GM23338 (cell line): ENCODE measurements around the gene DOCK6. TPM values are rescaled to one million over a fixed set of nuclear protein-coding genes. Genes with fewer than 3 reads are reported as not detected.

Experiments used
- ATAC-seq: fragments of 200-7000 bp; cut with Tn5 transposase; 3 replicates; pipeline ENCODE4 v1.9.1; 2020
- DNase-seq: peaks from one replicate; pipeline ENCODE4 v3.0.0-alpha.2; 2015; ENCODE audit warnings: low spot score
- H2AFZ ChIP-seq: fragments of 200-600 bp; sonication (generic); 2 replicates; pipeline ENCODE4 v1.8.0; 2016; ENCODE audit warnings: antibody characterized with exemption, mild to moderate bottlenecking, moderate library complexity
- H3F3A ChIP-seq: fragments of 200-600 bp; sonication (generic); replicated peaks from 2 replicates; pipeline ENCODE4 v1.8.0; 2017; ENCODE audit warnings: antibody characterized with exemption, mixed run types, low read depth
- H3K27ac ChIP-seq: fragments of 200-600 bp; sonication (generic); 2 replicates; pipeline ENCODE4 v1.6.1; 2016; ENCODE audit warnings: low read depth
- H3K27me3 ChIP-seq: fragments of 200-600 bp; sonication (generic); 2 replicates; pipeline ENCODE4 v1.8.0; 2016; ENCODE audit warnings: mild to moderate bottlenecking, mixed run types, moderate library complexity; ENCODE audit not compliant: insufficient read depth
- H3K36me3 ChIP-seq: fragments of 200-600 bp; sonication (generic); 2 replicates; pipeline ENCODE4 v1.8.0; 2016; ENCODE audit warnings: mild to moderate bottlenecking; ENCODE audit not compliant: insufficient read depth
- H3K4me1 ChIP-seq: fragments of 200-600 bp; sonication (generic); 2 replicates; pipeline ENCODE4 v1.8.0; 2016; ENCODE audit warnings: mild to moderate bottlenecking, moderate library complexity; ENCODE audit not compliant: insufficient read depth
- H3K4me2 ChIP-seq: fragments of 200-600 bp; sonication (generic); 2 replicates; pipeline ENCODE4 v1.7.1; 2017; ENCODE audit warnings: mixed run types
- H3K4me3 ChIP-seq: fragments of 200-600 bp; sonication (generic); 2 replicates; pipeline ENCODE4 v1.6.1; 2016; ENCODE audit warnings: mixed run types
- H3K79me2 ChIP-seq: fragments of 200-600 bp; sonication (generic); replicated peaks from 2 replicates; pipeline ENCODE4 v1.8.0; 2017; ENCODE audit warnings: mild to moderate bottlenecking; ENCODE audit not compliant: insufficient read depth
- H3K9me2 ChIP-seq: fragments of 200-600 bp; sonication (generic); 2 replicates; pipeline ENCODE4 v1.8.0; 2017; ENCODE audit not compliant: insufficient read depth
- H4K20me1 ChIP-seq: fragments of 200-600 bp; sonication (generic); replicated peaks from 2 replicates; pipeline ENCODE4 v1.8.0; 2017; ENCODE audit warnings: mild to moderate bottlenecking; ENCODE audit not compliant: insufficient read depth
- H3K27ac Mint-ChIP-seq: 2 replicates; pipeline ENCODE4 v1.8.0; 2020; ENCODE audit warnings: inconsistent platforms, mild to moderate bottlenecking, moderate library complexity, mixed read lengths
- H3K27me3 Mint-ChIP-seq: 3 replicates; pipeline ENCODE4 v1.8.0; 2022; ENCODE audit warnings: low read depth, mild to moderate bottlenecking, moderate library complexity, mixed read lengths, inconsistent platforms; ENCODE audit not compliant: insufficient read depth, poor library complexity
- H3K36me3 Mint-ChIP-seq: 3 replicates; pipeline ENCODE4 v1.8.0; 2021; ENCODE audit warnings: low read depth, mild to moderate bottlenecking, inconsistent platforms, moderate library complexity, mixed read lengths
- H3K4me1 Mint-ChIP-seq: 3 replicates; pipeline ENCODE4 v1.8.0; 2020; ENCODE audit warnings: mild to moderate bottlenecking, inconsistent platforms, mixed read lengths
- H3K4me3 Mint-ChIP-seq: 3 replicates; pipeline ENCODE4 v1.8.0; 2021; ENCODE audit warnings: moderate library complexity, mild to moderate bottlenecking, inconsistent platforms, mixed read lengths
- H3K9me3 Mint-ChIP-seq: 3 replicates; pipeline ENCODE4 v1.8.0; 2020; ENCODE audit warnings: moderate library complexity, mild to moderate bottlenecking, inconsistent platforms, mixed read lengths
- CREB1 ChIP-seq: fragments of 250-450 bp; sonication (Bioruptor Pico); IDR thresholded peaks from 2 replicates; pipeline ENCODE4 v1.5.0; 2020; ENCODE audit warnings: low read depth, mild to moderate bottlenecking, moderate library complexity
- CTCF ChIP-seq, 2 experiments: fragments of 200-600 bp in 1 of 2; sonication (generic) in 1 of 2; conservative IDR thresholded peaks; 2 replicates each; pipeline versions ENCODE4 v1.5.1 to v1.6.1; 2016 to 2017; ENCODE audit warnings: antibody characterized with exemption in 2 of 2, low read depth in 2 of 2, mild to moderate bottlenecking in 2 of 2, moderate library complexity in 1 of 2
- ETS1 ChIP-seq: IDR thresholded peaks from 2 replicates; pipeline ENCODE4 v1.6.1; 2016; ENCODE audit warnings: antibody characterized with exemption
- EZH2 ChIP-seq: fragments of 200-600 bp; sonication (generic); IDR thresholded peaks from one replicate; pipeline ENCODE4 v1.8.0; 2017; ENCODE audit warnings: antibody characterized with exemption, mild to moderate bottlenecking, low read depth; ENCODE audit not compliant: unreplicated experiment
- EZH2phosphoT487 ChIP-seq: fragments of 200-600 bp; sonication (generic); IDR thresholded peaks from one replicate; pipeline ENCODE4 v1.8.1; 2018; ENCODE audit warnings: antibody characterized with exemption; ENCODE audit not compliant: unreplicated experiment
- JUNB ChIP-seq: IDR thresholded peaks from one replicate; pipeline ENCODE4 v1.6.1; 2016; ENCODE audit warnings: antibody characterized with exemption; ENCODE audit not compliant: unreplicated experiment
- NANOG ChIP-seq: IDR thresholded peaks from 2 replicates; pipeline ENCODE4 v1.6.1; 2016; ENCODE audit warnings: antibody characterized with exemption, borderline replicate concordance
- POLR2AphosphoS5 ChIP-seq: IDR thresholded peaks from 2 replicates; pipeline ENCODE4 v1.6.1; 2016; ENCODE audit warnings: antibody characterized with exemption, low read depth
- REST ChIP-seq: IDR thresholded peaks from one replicate; pipeline ENCODE4 v1.6.1; 2018; ENCODE audit warnings: antibody characterized with exemption; ENCODE audit not compliant: unreplicated experiment
- STAT1 ChIP-seq: IDR thresholded peaks from one replicate; pipeline ENCODE4 v1.6.1; 2016; ENCODE audit warnings: antibody characterized with exemption; ENCODE audit not compliant: unreplicated experiment
- ZNF114 ChIP-seq: fragments of 250-450 bp; sonication (Bioruptor Pico); IDR thresholded peaks from 2 replicates; pipeline ENCODE4 v1.5.0; 2020; ENCODE audit warnings: mild to moderate bottlenecking, moderate library complexity
- ZNF331 ChIP-seq: fragments of 250-450 bp; sonication (Bioruptor Pico); IDR thresholded peaks from 2 replicates; pipeline ENCODE4 v1.5.0; 2020; ENCODE audit warnings: low read depth, mild to moderate bottlenecking, moderate library complexity
- ZNF462 ChIP-seq: fragments of 250-450 bp; sonication (Bioruptor Pico); IDR thresholded peaks from 2 replicates; pipeline ENCODE4 v1.5.0; 2020; ENCODE audit warnings: mild to moderate bottlenecking, moderate library complexity
- polyA plus RNA-seq: library from polyadenylated mRNA; unstranded; fragments of >200 nt; fragmentation: Nextera tagmentation; extraction: Ambion mirVana; gene quantifications from 2 replicates; pipeline ENCODE4 v1.2.1, GENCODE V29; 2016
- total RNA-seq: library from RNA; depleted of rRNA; stranded (reverse); fragments of >200 nt; shearing (Covaris generic); gene quantifications from 2 replicates; pipeline ENCODE4 v1.2.3, GENCODE V29; 2014

Gene DOCK6
- total and polyA plus RNA-seq, 2 experiments from 2014 or later, result 34.6 to 49.0 TPM

- Histone ChIP-seq H3K27me3 (no peaks in the 10 kb centered on the region), H3K4me3 (no peak overlapping the region), H3K27ac (no peak overlapping the region), H3F3A (no peaks in the 10 kb centered on the region), H3K4me2 (no peak overlapping the region), H3K79me2 (no peaks in the 10 kb centered on the region), H3K4me1 (peaks cover 6% of the 10 kb centered on the region), H3K9me2 (no peaks in the 10 kb centered on the region), H2AFZ (no peak overlapping the region), H3K36me3 (no peaks in the 10 kb centered on the region), H4K20me1 (no peaks in the 10 kb centered on the region)
- Mint-ChIP-seq H3K36me3 (no peaks in the 10 kb centered on the region), H3K9me3 (no peaks in the 10 kb centered on the region; the same call in 2 of the 3 replicates), H3K27ac (no peak overlapping the region), H3K4me1 (peaks cover 6% of the 10 kb centered on the region; the same call in 2 of the 3 replicates), H3K4me3 (no peak overlapping the region), H3K27me3 (peaks cover 8% of the 10 kb centered on the region)
- DNase-seq, result no peak
- no peak for TF ChIP-seq NANOG
- TF ChIP-seq STAT1, result no peak
- no peak for TF ChIP-seq ZNF114
- TF ChIP-seq REST, result no peak
- TF ChIP-seq CREB1 (CRISPR knock-in tag), result no peak
- TF ChIP-seq EZH2phosphoT487, result no peak
- TF ChIP-seq ZNF331 (CRISPR knock-in tag), result no peak
- no peak for TF ChIP-seq POLR2AphosphoS5
- no peak for TF ChIP-seq ZNF462
- TF ChIP-seq CTCF (conservative IDR thresholded peaks at IDR 0.05; ENCODE audit: low read depth in 2 of 2), result no peak
- TF ChIP-seq JUNB, result no peak
- no peak for TF ChIP-seq EZH2
- TF ChIP-seq ETS1, result no peak
- ATAC-seq, result no peak
Measured at GRCh38 chr19:11291991-11292390, 29.7 kb upstream of the DOCK6 start.
